Activated CD4-positive, alpha-beta T cell treated with anti-CD3 and anti-CD28 coated beads for 1 hour (primary cell): ENCODE measurements around the gene KRT75.

Experiments used
- DNase-seq: peaks from one replicate; pipeline ENCODE4 v3.0.0-alpha.2; 2020

The KRT75 gene

GRCh38 chr12:52389313-52390207, 44.6 kb downstream of the KRT75 start:
- DNase-seq = no peak

GRCh38 chr12:52387859-52388258, 46.3 kb downstream of the KRT75 start:
- DNase-seq = no peak

GRCh38 chr12:52385226-52385702, 48.9 kb downstream of the KRT75 start, which contains the start of gene KRT84:
KRT84 (minus strand) TSS chr12:52385652; CDS start chr12:52385585, 67 bp downstream.
- no peak for DNase-seq

GRCh38 chr12:52383331-52383730, 50.8 kb downstream of the KRT75 start:
- no peak for DNase-seq

- no peak for DNase-seq
These were observed 51.3 kb downstream of the KRT75 start for GRCh38 chr12:52382854-52383253.

- DNase-seq = no peak
These were observed 53.0 kb downstream of the KRT75 start for GRCh38 chr12:52381206-52381605.

- no peak for DNase-seq
These were observed 53.9 kb downstream of the KRT75 start for GRCh38 chr12:52380271-52380694.

GRCh38 chr12:52379536-52379935, 54.6 kb downstream of the KRT75 start:
- DNase-seq = no peak

- no peak for DNase-seq
These were observed 56.1 kb downstream of the KRT75 start for GRCh38 chr12:52378091-52378490.

GRCh38 chr12:52377266-52377665, 56.9 kb downstream of the KRT75 start:
- no peak for DNase-seq
